Caco-2 (cell line): ENCODE measurements around the gene C19orf73. TPM values are rescaled to one million over a fixed set of nuclear protein-coding genes. Genes with fewer than 3 reads are reported as not detected.
A peak's percentile ranks its signal among the peaks of the same experiment; 100 is the strongest.

Experiments used
- BruUV-seq: library from RNA; stranded (reverse); fragments of 400-500 nt; replicated peaks from 2 replicates; lab custom pipeline; 2021; lab: Mats Ljungman, UMichigan
- CTCF ChIA-PET: fragments of 300-600 bp; sonication (Branson Sonifier 250); formaldehyde crosslinking; loops from one replicate; lab custom pipeline; 2022; ENCODE audit warnings: antibody characterized with exemption; lab: Charles Lee
- POLR2A ChIA-PET: fragments of 300-600 bp; sonication (Branson Sonifier 250); formaldehyde crosslinking; loops from one replicate; lab custom pipeline; 2022; ENCODE audit warnings: antibody characterized with exemption; lab: Charles Lee
- DNase-seq, 2 experiments: peaks; one replicate each; pipeline versions ENCODE4 v3.0.0 to v3.0.0-alpha.2; 2020 to 2022
- H3K27me3 ChIP-seq: replicated peaks from 2 replicates; pipeline ENCODE4 v1.6.0; 2011; ENCODE audit warnings: low read length; ENCODE audit not compliant: control insufficient read depth, insufficient read depth
- H3K36me3 ChIP-seq: 2 replicates; pipeline ENCODE4 v1.5.1; 2011; ENCODE audit warnings: low read length; ENCODE audit not compliant: control insufficient read depth, insufficient read depth
- H3K4me1 ChIP-seq: fragments of 250-450 bp; sonication (Bioruptor Pico); 2 replicates; pipeline ENCODE4 v1.5.1; 2020; ENCODE audit warnings: mild to moderate bottlenecking
- H3K4me3 ChIP-seq: 2 replicates; pipeline ENCODE4 v1.5.1; 2011; ENCODE audit warnings: low read depth, mild to moderate bottlenecking, control low read depth, low read length
- H3K9me3 ChIP-seq: fragments of 250-450 bp; sonication (Bioruptor Pico); 2 replicates; pipeline ENCODE4 v1.5.1; 2020; ENCODE audit warnings: mild to moderate bottlenecking, moderate library complexity
- H3K27ac Mint-ChIP-seq: one replicate; pipeline ENCODE4 v1.8.0; 2022; ENCODE audit warnings: mixed read lengths; ENCODE audit not compliant: unreplicated experiment
- H3K27me3 Mint-ChIP-seq: one replicate; pipeline ENCODE4 v1.8.0; 2022; ENCODE audit warnings: mixed read lengths; ENCODE audit not compliant: insufficient read depth, unreplicated experiment
- H3K36me3 Mint-ChIP-seq: one replicate; pipeline ENCODE4 v1.8.0; 2022; ENCODE audit warnings: mild to moderate bottlenecking, mixed read lengths; ENCODE audit not compliant: insufficient read depth, unreplicated experiment
- H3K4me1 Mint-ChIP-seq: one replicate; pipeline ENCODE4 v1.8.0; 2022; ENCODE audit warnings: low read depth, mixed read lengths; ENCODE audit not compliant: unreplicated experiment
- H3K4me3 Mint-ChIP-seq: one replicate; pipeline ENCODE4 v1.8.0; 2022; ENCODE audit warnings: mild to moderate bottlenecking, moderate library complexity, mixed read lengths; ENCODE audit not compliant: unreplicated experiment
- H3K9me3 Mint-ChIP-seq: one replicate; pipeline ENCODE4 v1.8.0; 2022; ENCODE audit warnings: mixed read lengths; ENCODE audit not compliant: unreplicated experiment
- intact Hi-C: fragments of 100-400 bp; cut with micrococcal nuclease; formaldehyde crosslinking; loops from one replicate; pipeline ENCODE4 v1.10.0; 2022; ENCODE audit not compliant: unreplicated experiment
- total RNA-seq: library from RNA; stranded (reverse); gene quantifications from 2 replicates; pipeline ENCODE4 v1.2.3, GENCODE V29; 2022
- TF ChIP-seq, protein P1 (sequence below), 2 experiments: fragments of 200-600 bp in 1 of 2; IDR thresholded peaks; 1 replicate in 1 of 2; 2 replicates in 1 of 2; pipeline versions ENCODE4 v1.5.1 to v1.8.0; 2011 to 2022; ENCODE audit warnings: antibody characterized with exemption in 1 of 2, control low read depth in 1 of 2, inconsistent platforms in 1 of 2, low read depth in 1 of 2, low read length in 1 of 2, mild to moderate bottlenecking in 1 of 2, moderate library complexity in 1 of 2; ENCODE audit not compliant: insufficient read depth in 1 of 2, severe bottlenecking in 1 of 2, unreplicated experiment in 1 of 2

The C19orf73 gene
- total RNA-seq, 1 experiment from 2014 or later = 1.7 TPM

DNA sequence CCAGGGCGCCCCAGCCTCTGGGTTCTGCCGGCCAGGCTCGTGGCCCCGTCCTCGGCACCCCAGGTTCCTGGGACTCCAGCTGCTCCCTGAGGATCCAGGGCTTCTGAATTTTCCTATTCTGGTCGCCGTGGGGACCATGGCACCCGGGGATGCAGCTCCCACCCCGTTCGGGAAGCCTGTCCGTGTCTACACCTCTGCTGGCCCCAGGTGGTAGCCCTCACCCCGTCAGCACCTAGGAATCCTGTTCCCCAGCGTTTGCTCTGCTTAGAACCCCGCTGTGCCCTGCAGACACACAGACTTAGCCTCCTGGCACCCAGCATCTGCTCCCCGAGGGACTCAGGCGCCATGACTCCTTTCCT, 1.4 kb upstream of the C19orf73 start:
- no peak overlapping the region for H3K27ac Mint-ChIP-seq
- H3K9me3 ChIP-seq = no peaks in the 10 kb centered on the region

DNA sequence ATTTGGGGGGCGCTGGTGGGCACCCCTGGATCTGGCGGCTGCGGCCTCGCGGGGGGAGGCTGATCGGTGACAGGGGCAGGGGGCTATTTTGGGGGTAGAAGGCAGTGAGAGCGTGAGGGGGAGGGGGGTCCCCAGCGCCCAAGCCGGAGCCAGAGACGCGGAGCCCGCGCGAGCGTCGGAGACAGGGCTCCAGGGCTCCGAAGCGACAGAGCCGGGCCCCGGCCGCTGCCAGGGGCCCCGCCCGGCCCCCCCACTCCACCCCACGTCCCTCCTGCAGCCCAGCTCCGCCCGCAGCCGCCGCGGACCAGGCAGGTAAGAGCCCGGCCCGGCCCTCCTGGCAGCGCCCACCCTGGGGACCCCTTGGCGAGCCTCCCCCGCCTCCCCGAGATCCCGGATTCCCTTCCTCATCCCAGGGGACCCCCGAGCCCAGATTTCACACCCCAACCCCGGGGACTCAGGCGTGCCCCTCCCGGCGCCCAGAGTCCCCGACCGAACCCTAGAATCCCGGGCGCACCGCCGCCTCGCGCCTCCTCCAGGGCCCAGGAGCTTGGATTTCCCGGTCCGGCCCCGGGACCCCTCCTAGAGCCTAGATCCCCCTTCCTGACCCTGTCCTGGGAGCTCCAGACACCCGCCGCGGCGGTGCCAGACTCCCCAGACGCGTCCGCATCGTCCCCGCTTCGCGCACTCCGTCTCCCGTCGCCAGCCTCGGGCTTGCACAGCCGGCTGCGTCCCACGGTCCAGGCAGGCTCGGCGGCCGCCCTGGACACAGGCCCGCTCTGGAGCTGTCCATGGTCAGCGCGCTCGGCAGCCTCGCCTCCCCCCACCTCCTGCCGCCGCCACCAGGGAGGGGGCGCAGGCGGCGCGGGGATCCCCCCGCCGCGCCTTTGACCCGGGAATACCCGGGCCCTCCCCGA, 725 bp upstream of the C19orf73 start, which contains the start of gene PPFIA3:
PPFIA3 (plus strand) TSS at position 134 of the 914 bp plus-strand sequence. CDS start 8,330 bp downstream, outside the sequence.
- ChIA-PET CTCF (interaction anchor here (1.2 to 1.5 kb wide), 4 partner anchors 8 to 79 kb away, joined by 4 to 9 read pairs (median 5); no protein-coding TSS in a partner anchor), POLR2A (no interaction called here)
- intact Hi-C loops = loop anchor here (1.0 to 5.0 kb wide), 4 partner anchors 9 to 78 kb away; partner anchors contain the start of gene SNRNP70
- peak within 1 kb of the TSS; percentile 94 for H3K4me3 Mint-ChIP-seq
- TF ChIP-seq, protein P1, sequence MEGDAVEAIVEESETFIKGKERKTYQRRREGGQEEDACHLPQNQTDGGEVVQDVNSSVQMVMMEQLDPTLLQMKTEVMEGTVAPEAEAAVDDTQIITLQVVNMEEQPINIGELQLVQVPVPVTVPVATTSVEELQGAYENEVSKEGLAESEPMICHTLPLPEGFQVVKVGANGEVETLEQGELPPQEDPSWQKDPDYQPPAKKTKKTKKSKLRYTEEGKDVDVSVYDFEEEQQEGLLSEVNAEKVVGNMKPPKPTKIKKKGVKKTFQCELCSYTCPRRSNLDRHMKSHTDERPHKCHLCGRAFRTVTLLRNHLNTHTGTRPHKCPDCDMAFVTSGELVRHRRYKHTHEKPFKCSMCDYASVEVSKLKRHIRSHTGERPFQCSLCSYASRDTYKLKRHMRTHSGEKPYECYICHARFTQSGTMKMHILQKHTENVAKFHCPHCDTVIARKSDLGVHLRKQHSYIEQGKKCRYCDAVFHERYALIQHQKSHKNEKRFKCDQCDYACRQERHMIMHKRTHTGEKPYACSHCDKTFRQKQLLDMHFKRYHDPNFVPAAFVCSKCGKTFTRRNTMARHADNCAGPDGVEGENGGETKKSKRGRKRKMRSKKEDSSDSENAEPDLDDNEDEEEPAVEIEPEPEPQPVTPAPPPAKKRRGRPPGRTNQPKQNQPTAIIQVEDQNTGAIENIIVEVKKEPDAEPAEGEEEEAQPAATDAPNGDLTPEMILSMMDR (IDR thresholded peaks at IDR 0.05; ENCODE audit: insufficient read depth in 1 of 2, low read depth in 1 of 2, low read length in 1 of 2, severe bottlenecking in 1 of 2, unreplicated experiment in 1 of 2) = no peak
- H3K4me1 ChIP-seq = peaks cover 23% of the 10 kb centered on the region
- peak within 1 kb of the TSS; percentile 88 for H3K4me3 ChIP-seq
- peak within 1 kb of the TSS; percentile 85 for H3K27ac Mint-ChIP-seq
- no peaks in the 10 kb centered on the region for H3K9me3 Mint-ChIP-seq
- BruUV-seq = no TSS peak
- no peaks in the 10 kb centered on the region for H3K36me3 ChIP-seq
- H3K9me3 ChIP-seq = no peaks in the 10 kb centered on the region
- H3K4me1 Mint-ChIP-seq = peaks cover 29% of the 10 kb centered on the region
- DNase-seq = peak; percentile 55 to 78
- no peaks in the 10 kb centered on the region for H3K27me3 ChIP-seq
- peaks cover 4% of the 10 kb centered on the region for H3K27me3 Mint-ChIP-seq
- peaks cover 14% of the 10 kb centered on the region for H3K36me3 Mint-ChIP-seq

More for the DNA sequence above, 1.4 kb upstream of the C19orf73 start:
- BruUV-seq = no TSS peak
- POLR2A ChIA-PET = no interaction called here
- Histone ChIP-seq H3K4me1 (peaks cover 25% of the 10 kb centered on the region), H3K27me3 (no peaks in the 10 kb centered on the region), H3K4me3 (peak overlapping the region; percentile 88), H3K36me3 (no peaks in the 10 kb centered on the region)
- Mint-ChIP-seq H3K36me3 (peaks cover 19% of the 10 kb centered on the region), H3K27me3 (peaks cover 4% of the 10 kb centered on the region), H3K4me3 (peak overlapping the region; percentile 94), H3K9me3 (no peaks in the 10 kb centered on the region), H3K4me1 (peaks cover 35% of the 10 kb centered on the region)
- TF ChIP-seq, protein P1 (IDR thresholded peaks at IDR 0.05; ENCODE audit: insufficient read depth in 1 of 2, low read depth in 1 of 2, low read length in 1 of 2, severe bottlenecking in 1 of 2, unreplicated experiment in 1 of 2) = no peak
- CTCF ChIA-PET = interaction anchor here (1.2 to 1.5 kb wide), 4 partner anchors 8 to 78 kb away, joined by 4 to 9 read pairs (median 5); no protein-coding TSS in a partner anchor
- intact Hi-C loops = no loop called here
- no peak for DNase-seq
